ENCODE measurements around the gene PCOLCE2.

The PCOLCE2 gene

GRCh38 chr3:142778541-142778940, 110.3 kb downstream of the PCOLCE2 start:
- no peaks in the 10 kb centered on the region for H3K27me3 ChIP-seq (ENCODE audit: control insufficient read depth, low read length)
- H4K20me1 ChIP-seq (ENCODE audit: control insufficient read depth, insufficient read depth, low read depth, low read length), result no peaks in the 10 kb centered on the region
- H3K27ac ChIP-seq (ENCODE audit: low read depth, low read length), result no peak overlapping the region
- TF ChIP-seq EZH2phosphoT487 (IDR thresholded peaks at IDR 0.05; ENCODE audit: borderline replicate concordance, low read length), result no peak
- no peak for TF ChIP-seq CTCF (IDR thresholded peaks at IDR 0.05; ENCODE audit: low read depth, low read length, poor library complexity, severe bottlenecking)
- H3K4me2 ChIP-seq (ENCODE audit: low read length), result no peak overlapping the region
- no peaks in the 10 kb centered on the region for H3K9me2 ChIP-seq (replicated peaks; ENCODE audit: control insufficient read depth, low read length)
- no peaks in the 10 kb centered on the region for H3K36me3 ChIP-seq (ENCODE audit: control insufficient read depth, low read length)
- no peaks in the 10 kb centered on the region for H3K9me3 ChIP-seq (ENCODE audit: control insufficient read depth, insufficient read depth, low read length)
- no peaks in the 10 kb centered on the region for H3F3A ChIP-seq (ENCODE audit: control insufficient read depth, insufficient read depth)
- H3K4me3 ChIP-seq (ENCODE audit: low read length), result no peak overlapping the region
- H3K4me1 ChIP-seq (ENCODE audit: control insufficient read depth, low read length), result no peaks in the 10 kb centered on the region
- H3K79me2 ChIP-seq (ENCODE audit: control insufficient read depth, low read length), result no peaks in the 10 kb centered on the region

GRCh38 chr3:142777927-142778326, 111.0 kb downstream of the PCOLCE2 start:
- H4K20me1 ChIP-seq (ENCODE audit: control insufficient read depth, insufficient read depth, low read depth, low read length), result no peaks in the 10 kb centered on the region
- H3K9me3 ChIP-seq (ENCODE audit: control insufficient read depth, insufficient read depth, low read length), result no peaks in the 10 kb centered on the region
- H3K9me2 ChIP-seq (replicated peaks; ENCODE audit: control insufficient read depth, low read length), result no peaks in the 10 kb centered on the region
- no peaks in the 10 kb centered on the region for H3K4me1 ChIP-seq (ENCODE audit: control insufficient read depth, low read length)
- no peak overlapping the region for H3K4me2 ChIP-seq (ENCODE audit: low read length)
- no peaks in the 10 kb centered on the region for H3F3A ChIP-seq (ENCODE audit: control insufficient read depth, insufficient read depth)
- no peak for TF ChIP-seq CTCF (IDR thresholded peaks at IDR 0.05; ENCODE audit: low read depth, low read length, poor library complexity, severe bottlenecking)
- TF ChIP-seq EZH2phosphoT487 (IDR thresholded peaks at IDR 0.05; ENCODE audit: borderline replicate concordance, low read length), result no peak
- H3K27me3 ChIP-seq (ENCODE audit: control insufficient read depth, low read length), result no peaks in the 10 kb centered on the region
- H3K36me3 ChIP-seq (ENCODE audit: control insufficient read depth, low read length), result no peaks in the 10 kb centered on the region
- no peak overlapping the region for H3K27ac ChIP-seq (ENCODE audit: low read depth, low read length)
- no peaks in the 10 kb centered on the region for H3K79me2 ChIP-seq (ENCODE audit: control insufficient read depth, low read length)
- no peak overlapping the region for H3K4me3 ChIP-seq (ENCODE audit: low read length)

GRCh38 chr3:142768338-142768737, 120.5 kb downstream of the PCOLCE2 start:
- no peak for TF ChIP-seq EZH2phosphoT487 (IDR thresholded peaks at IDR 0.05; ENCODE audit: borderline replicate concordance, low read length)
- TF ChIP-seq CTCF (IDR thresholded peaks at IDR 0.05; ENCODE audit: low read depth, low read length, poor library complexity, severe bottlenecking), result no peak
- no peaks in the 10 kb centered on the region for H3K4me1 ChIP-seq (ENCODE audit: control insufficient read depth, low read length)
- no peak overlapping the region for H3K27ac ChIP-seq (ENCODE audit: low read depth, low read length)
- no peaks in the 10 kb centered on the region for H3K27me3 ChIP-seq (ENCODE audit: control insufficient read depth, low read length)
- no peaks in the 10 kb centered on the region for H3K36me3 ChIP-seq (ENCODE audit: control insufficient read depth, low read length)
- no peaks in the 10 kb centered on the region for H4K20me1 ChIP-seq (ENCODE audit: control insufficient read depth, insufficient read depth, low read depth, low read length)
- H3K9me2 ChIP-seq (replicated peaks; ENCODE audit: control insufficient read depth, low read length), result no peaks in the 10 kb centered on the region
- no peaks in the 10 kb centered on the region for H3K79me2 ChIP-seq (ENCODE audit: control insufficient read depth, low read length)
- no peaks in the 10 kb centered on the region for H3K9me3 ChIP-seq (ENCODE audit: control insufficient read depth, insufficient read depth, low read length)
- no peaks in the 10 kb centered on the region for H3F3A ChIP-seq (ENCODE audit: control insufficient read depth, insufficient read depth)
- H3K4me2 ChIP-seq (ENCODE audit: low read length), result no peak overlapping the region
- H3K4me3 ChIP-seq (ENCODE audit: low read length), result no peak overlapping the region
